Neutrophil (primary cell): ENCODE measurements around the gene NTF3.

Experiments used
- H3K27ac ChIP-seq: fragments of 200-600 bp; sonication (generic); 2 replicates; pipeline ENCODE4 v1.5.1; 2016; ENCODE audit warnings: mild to moderate bottlenecking, moderate library complexity
- H3K27me3 ChIP-seq: fragments of 200-600 bp; sonication (generic); 2 replicates; pipeline ENCODE4 v1.6.0; 2016; ENCODE audit warnings: mild to moderate bottlenecking
- H3K36me3 ChIP-seq: fragments of 200-600 bp; sonication (generic); 2 replicates; pipeline ENCODE4 v1.5.1; 2017
- H3K4me1 ChIP-seq, 2 experiments: fragments of 200-600 bp in 1 of 2; sonication (generic) in 1 of 2; 1 replicate in 1 of 2; 2 replicates in 1 of 2; pipeline versions ENCODE4 v1.5.1 to v1.6.1; 2013 to 2016; ENCODE audit warnings: low read depth in 1 of 2, low read length in 1 of 2, mild to moderate bottlenecking in 1 of 2, moderate library complexity in 1 of 2; ENCODE audit not compliant: control insufficient read depth in 1 of 2, insufficient read depth in 1 of 2
- H3K4me3 ChIP-seq, 2 experiments: fragments of 200-600 bp in 1 of 2; sonication (generic) in 1 of 2; 1 replicate in 1 of 2; 2 replicates in 1 of 2; pipeline ENCODE4 v1.5.1; 2013 to 2016; ENCODE audit warnings: low read depth in 1 of 2, low read length in 1 of 2, mild to moderate bottlenecking in 1 of 2, moderate library complexity in 1 of 2
- H3K9me3 ChIP-seq: fragments of 200-600 bp; sonication (generic); 2 replicates; pipeline ENCODE4 v1.5.1; 2016
- CTCF ChIP-seq: fragments of 200-600 bp; sonication (generic); IDR thresholded peaks from 2 replicates; pipeline ENCODE4 v1.5.1; 2016; ENCODE audit warnings: antibody characterized with exemption

The NTF3 gene

DNA sequence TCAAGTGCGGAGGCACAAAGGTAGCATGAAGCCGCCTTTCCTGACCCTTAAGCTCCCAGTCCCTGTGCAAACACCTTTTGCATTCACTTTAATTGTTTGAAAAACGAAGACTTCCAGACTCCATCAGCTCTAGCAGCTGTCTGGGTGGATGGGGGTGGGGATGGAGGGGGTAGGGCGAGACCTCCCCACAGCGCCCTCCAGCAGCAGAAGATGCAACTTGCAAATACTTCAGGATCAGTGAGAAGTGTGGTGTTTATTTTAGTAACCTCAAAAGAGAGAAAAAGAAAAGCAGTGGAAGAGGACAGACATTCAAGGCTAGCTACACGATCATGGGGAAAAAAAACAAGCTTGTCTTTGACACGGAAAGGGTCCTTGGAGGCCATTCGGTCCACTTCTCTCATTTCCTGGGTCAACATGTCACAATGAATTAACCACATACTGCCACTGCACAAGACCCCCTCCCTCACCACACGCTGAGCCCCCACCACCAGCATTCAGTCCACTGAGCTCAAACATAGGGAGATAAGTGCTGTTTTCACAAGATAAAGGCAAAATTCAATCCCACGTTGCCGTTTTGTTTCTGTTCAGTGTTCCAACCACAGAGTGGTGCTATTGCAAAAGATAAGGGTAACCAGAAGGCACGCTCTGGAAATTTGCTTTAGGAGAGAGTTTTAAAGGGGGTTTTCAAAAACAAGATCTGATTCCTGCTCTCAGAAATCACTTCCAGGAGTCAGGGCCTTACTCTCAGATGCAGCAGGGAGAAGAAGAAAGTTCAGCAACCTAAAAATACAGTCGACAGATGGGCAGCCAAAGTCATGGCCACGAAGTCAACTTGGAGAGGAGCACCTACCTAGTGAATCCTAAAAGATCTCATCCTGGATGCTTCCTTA is 3.3 kb upstream of the NTF3 start:
- Histone ChIP-seq H3K9me3 (no peaks in the 10 kb centered on the region), H3K4me1 (no peaks in the 10 kb centered on the region), H3K36me3 (no peaks in the 10 kb centered on the region), H3K27me3 (peaks cover 83% of the 10 kb centered on the region), H3K27ac (no peak overlapping the region), H3K4me3 (no peak overlapping the region)
- no peak for TF ChIP-seq CTCF

DNA sequence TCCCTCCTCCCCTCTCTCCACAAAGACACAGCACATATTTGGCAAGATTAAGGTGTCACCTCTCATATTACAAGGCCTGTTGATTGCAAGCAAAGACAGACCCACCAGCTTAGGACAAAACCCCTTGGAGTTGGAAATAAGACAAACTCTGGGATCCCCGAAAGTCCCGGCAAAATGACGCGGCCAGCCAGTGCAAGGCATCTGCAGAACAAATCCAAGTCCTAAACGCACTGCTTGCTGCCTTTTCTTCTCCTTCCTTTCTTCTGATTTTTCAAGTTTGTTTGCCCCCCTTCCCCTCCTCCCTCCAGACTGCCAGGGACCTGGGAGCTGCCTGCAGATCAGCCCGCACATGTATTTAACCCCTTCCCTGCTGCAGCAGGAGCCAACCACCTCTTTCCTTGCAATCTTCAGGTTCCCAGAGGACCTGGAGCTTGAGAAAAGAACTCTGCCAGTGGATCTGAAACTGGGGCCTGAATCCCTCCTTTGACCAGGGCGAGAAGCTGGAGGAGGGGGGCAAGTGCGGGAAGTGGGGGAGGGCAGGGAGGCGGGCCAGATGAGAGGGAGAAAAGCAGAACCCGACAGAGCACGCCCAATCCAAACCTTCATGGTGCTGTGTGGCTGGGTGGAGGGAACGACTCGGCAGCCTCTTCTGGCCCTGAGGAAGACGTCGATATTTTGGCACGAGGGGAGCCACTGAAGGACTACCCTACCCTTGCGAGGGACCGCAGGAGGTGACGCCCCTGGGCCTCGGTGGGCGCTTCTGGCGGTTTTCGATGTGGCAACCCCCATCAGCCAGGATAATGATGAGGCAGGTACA is 2.0 kb upstream of the NTF3 start:
- H3K4me3 ChIP-seq, result no peak overlapping the region
- no peaks in the 10 kb centered on the region for H3K9me3 ChIP-seq
- H3K27me3 ChIP-seq, result peaks cover 97% of the 10 kb centered on the region
- no peaks in the 10 kb centered on the region for H3K4me1 ChIP-seq
- no peak overlapping the region for H3K27ac ChIP-seq
- TF ChIP-seq CTCF, result no peak
- H3K36me3 ChIP-seq, result no peaks in the 10 kb centered on the region

- H3K4me1 ChIP-seq, result no peaks in the 10 kb centered on the region
- TF ChIP-seq CTCF, result no peak
- H3K4me3 ChIP-seq, result no peak overlapping the region
- H3K27ac ChIP-seq, result no peak overlapping the region
- no peaks in the 10 kb centered on the region for H3K36me3 ChIP-seq
- no peaks in the 10 kb centered on the region for H3K9me3 ChIP-seq
- H3K27me3 ChIP-seq, result peaks cover 99% of the 10 kb centered on the region
These were observed 986 bp upstream of the NTF3 start for GRCh38 chr12:5430641-5431603.

GRCh38 chr12:5433081-5433844 is 1.4 kb downstream of the NTF3 start:
- Histone ChIP-seq H3K27ac (no peak overlapping the region), H3K4me1 (no peaks in the 10 kb centered on the region), H3K9me3 (no peaks in the 10 kb centered on the region), H3K36me3 (no peaks in the 10 kb centered on the region), H3K27me3 (peaks cover 100% of the 10 kb centered on the region), H3K4me3 (no peak overlapping the region)
- TF ChIP-seq CTCF, result no peak
